Naive thymus-derived CD4-positive, alpha-beta T cell (primary cell): ENCODE data around the gene METTL26. TPM values are rescaled to one million over a fixed set of nuclear protein-coding genes. Genes with fewer than 3 reads are reported as not detected.
A peak's percentile ranks its signal among the peaks of the same experiment; 100 is the strongest.
"Not testable (repeated sequence)": the region's sequence is repeated elsewhere in the genome, so short reads cannot be mapped to it uniquely, and the experiment has no call there.

Source experiments
- ATAC-seq: fragments of 150-1000 bp; cut with Tn5 transposase; 2 replicates; pipeline ENCODE4 v1.10.0; 2021; ENCODE audit warnings: mild to moderate bottlenecking, moderate library complexity
- CTCF ChIA-PET: fragments of 350-600 bp; sonication (Branson Sonifier 250); formaldehyde crosslinking; loops from one replicate; lab custom pipeline; 2021; ENCODE audit warnings: antibody characterized with exemption; lab: Charles Lee
- POLR2A ChIA-PET: fragments of 350-600 bp; sonication (Branson Sonifier 250); formaldehyde crosslinking; loops from one replicate; lab custom pipeline; 2021; ENCODE audit warnings: antibody characterized with exemption, inconsistent platforms; lab: Charles Lee
- DNase-seq, 9 donors: peaks; one replicate each; pipeline versions ENCODE4 v3.0.0 to v3.0.0-alpha.2; 2020 to 2022; ENCODE audit warnings: mixed read lengths in 1 of 9
- H3K27ac ChIP-seq: one replicate; pipeline ENCODE4 v1.7.0; 2013; ENCODE audit warnings: mild to moderate bottlenecking, low read depth, low read length, moderate library complexity
- H3K27me3 ChIP-seq, 2 donors: one replicate each; pipeline ENCODE4 v1.7.0; 2013; ENCODE audit warnings: low read length in 2 of 2, mild to moderate bottlenecking in 2 of 2, moderate library complexity in 2 of 2; ENCODE audit not compliant: control insufficient read depth in 2 of 2, insufficient read depth in 2 of 2
- H3K36me3 ChIP-seq, 3 experiments: 1 replicate in 2 of 3; 2 replicates in 1 of 3; pipeline ENCODE4 v1.7.0; 2013; ENCODE audit warnings: low read length in 3 of 3, mild to moderate bottlenecking in 3 of 3, moderate library complexity in 1 of 3; ENCODE audit not compliant: insufficient read depth in 3 of 3, control insufficient read depth in 2 of 3
- H3K4me1 ChIP-seq, 2 donors: one replicate each; pipeline ENCODE4 v1.7.0; 2013; ENCODE audit warnings: low read length in 2 of 2, mild to moderate bottlenecking in 2 of 2, moderate library complexity in 1 of 2; ENCODE audit not compliant: control insufficient read depth in 2 of 2, insufficient read depth in 2 of 2
- H3K4me3 ChIP-seq: 2 replicates; pipeline ENCODE4 v1.7.0; 2013; ENCODE audit warnings: mild to moderate bottlenecking, low read length
- H3K9me3 ChIP-seq, 3 experiments: 1 replicate in 2 of 3; 2 replicates in 1 of 3; pipeline ENCODE4 v1.7.0; 2013; ENCODE audit warnings: low read length in 3 of 3; ENCODE audit not compliant: control insufficient read depth in 2 of 3
- H3K27ac Mint-ChIP-seq, 9 donors: one replicate each; pipeline ENCODE4 v1.8.0; 2020 to 2022; ENCODE audit warnings: mixed read lengths in 9 of 9, mild to moderate bottlenecking in 8 of 9, moderate library complexity in 5 of 9, inconsistent platforms in 2 of 9
- H3K27me3 Mint-ChIP-seq, 5 donors: one replicate each; pipeline ENCODE4 v1.8.0; 2021 to 2022; ENCODE audit warnings: mixed read lengths in 5 of 5, mild to moderate bottlenecking in 1 of 5
- H3K36me3 Mint-ChIP-seq, 5 donors: one replicate each; pipeline ENCODE4 v1.8.0; 2020 to 2022; ENCODE audit warnings: mixed read lengths in 5 of 5, mild to moderate bottlenecking in 3 of 5, inconsistent platforms in 1 of 5
- H3K4me1 Mint-ChIP-seq, 7 donors: one replicate each; pipeline ENCODE4 v1.8.0; 2020 to 2022; ENCODE audit warnings: mixed read lengths in 7 of 7, mild to moderate bottlenecking in 3 of 7, inconsistent platforms in 1 of 7
- H3K4me3 Mint-ChIP-seq, 10 donors: one replicate each; pipeline ENCODE4 v1.8.0; 2020 to 2022; ENCODE audit warnings: mild to moderate bottlenecking in 10 of 10, mixed read lengths in 10 of 10, moderate library complexity in 6 of 10, inconsistent platforms in 2 of 10
- H3K9me3 Mint-ChIP-seq, 11 donors: one replicate each; pipeline ENCODE4 v1.8.0; 2020 to 2022; ENCODE audit warnings: mixed read lengths in 11 of 11, mild to moderate bottlenecking in 4 of 11, inconsistent platforms in 1 of 11, moderate library complexity in 1 of 11
- intact Hi-C, 2 donors: fragments of 100-400 bp; cut with micrococcal nuclease; formaldehyde crosslinking; loops; one replicate each; pipeline ENCODE4 v1.15.1; 2023
- polyA plus RNA-seq, 2 donors: library from polyadenylated mRNA; unstranded; fragments of 300-500 nt; fragmentation: Illumina TruSeq; gene quantifications; one replicate each; pipeline ENCODE4 v1.2.3, GENCODE V29; 2021
- total RNA-seq, 6 experiments: library from RNA in 5 of 6; stranded (reverse) in 5 of 6; gene quantifications; 1 replicate in 5 of 6; 2 replicates in 1 of 6; pipeline ENCODE4 v1.2.3 and lab custom pipeline; 2021 to 2026

The METTL26 gene
- total and polyA plus RNA-seq, 7 experiments from 2014 or later, result 41.7 to 97.5 (median 70.7) TPM

DNA sequence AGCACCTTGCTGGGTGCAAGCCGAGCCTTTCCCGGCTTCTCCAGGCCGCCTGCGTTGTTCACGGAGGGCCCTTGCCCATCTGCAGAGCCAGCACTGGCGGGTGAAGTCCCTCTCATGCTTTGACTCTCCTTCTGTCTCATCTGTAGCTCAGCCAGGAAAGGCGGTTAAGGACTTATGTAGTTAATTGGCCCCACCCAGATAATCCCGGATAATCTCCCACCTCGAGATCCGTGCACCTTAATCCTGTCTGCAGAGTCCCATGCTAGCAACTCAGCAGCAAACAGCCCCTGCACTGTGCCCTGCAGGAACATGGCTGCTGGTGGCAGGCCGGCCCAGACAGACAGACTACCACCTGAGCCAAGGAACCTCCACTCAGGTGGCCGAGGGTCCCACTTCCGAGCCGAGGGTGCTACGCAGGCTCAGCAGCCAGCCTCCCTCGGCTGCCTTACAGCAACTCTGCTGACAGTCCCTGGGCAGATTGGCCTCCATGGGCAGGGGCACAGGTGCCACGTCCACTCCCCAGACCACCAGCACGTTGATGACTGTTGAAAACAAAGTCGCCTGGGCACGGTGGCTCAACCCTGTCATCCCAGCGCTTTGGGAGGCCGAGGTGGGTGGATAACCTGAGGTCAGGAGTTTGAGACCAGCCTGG is 29.3 kb downstream of the METTL26 start:
- DNase-seq, result no peak
- CTCF ChIA-PET, result no interaction called here
- ATAC-seq, result no peak
- no peak overlapping the region for H3K4me3 ChIP-seq
- intact Hi-C loops, result no loop called here
- H3K9me3 ChIP-seq, result peaks cover 0 to 4% (median 0%) of the 10 kb centered on the region in 3 experiments
- H3K27me3 ChIP-seq, result no peaks in the 10 kb centered on the region
- H3K4me3 Mint-ChIP-seq, result no peak overlapping the region
- peaks cover 6 to 26% (median 17%) of the 10 kb centered on the region in 7 donors for H3K4me1 Mint-ChIP-seq
- POLR2A ChIA-PET, result no interaction called here
- H3K36me3 Mint-ChIP-seq, result peaks cover 0 to 5% (median 0%) of the 10 kb centered on the region in 5 donors
- H3K27ac ChIP-seq, result no peak overlapping the region
- no peaks in the 10 kb centered on the region for H3K36me3 ChIP-seq
- H3K27ac Mint-ChIP-seq, result no peak overlapping the region
- H3K4me1 ChIP-seq, result no peaks in the 10 kb centered on the region
- H3K27me3 Mint-ChIP-seq, result no peaks in the 10 kb centered on the region
- H3K9me3 Mint-ChIP-seq, result no peaks in the 10 kb centered on the region

DNA sequence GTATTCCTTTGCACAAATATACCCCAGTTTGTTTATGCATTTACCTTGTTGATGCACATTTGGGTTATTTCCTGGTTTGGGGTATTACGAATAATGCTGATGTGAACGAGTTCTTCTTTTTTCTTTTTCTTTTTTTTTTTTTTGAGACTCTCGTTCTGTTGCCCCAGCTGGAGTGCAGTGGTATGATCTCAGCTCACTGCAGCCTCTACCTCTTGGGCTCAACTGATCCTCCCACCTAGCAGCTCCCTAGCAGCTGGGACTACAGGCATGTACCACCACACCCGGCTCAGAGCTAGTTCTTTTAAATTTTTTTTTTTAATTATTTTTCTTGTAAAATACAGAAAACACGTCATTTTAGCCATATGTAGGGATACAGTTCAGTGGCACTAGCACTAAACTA is 32.2 kb downstream of the METTL26 start:
- no peaks in the 10 kb centered on the region for H3K27me3 Mint-ChIP-seq
- ChIA-PET POLR2A (no interaction called here), CTCF (no interaction called here)
- Histone ChIP-seq H3K36me3 (no peaks in the 10 kb centered on the region), H3K9me3 (peaks cover 0 to 4% (median 0%) of the 10 kb centered on the region in 3 experiments), H3K4me3 (no peak overlapping the region), H3K27me3 (no peaks in the 10 kb centered on the region), H3K27ac (no peak overlapping the region), H3K4me1 (no peaks in the 10 kb centered on the region)
- peaks cover 3 to 24% (median 17%) of the 10 kb centered on the region in 7 donors for H3K4me1 Mint-ChIP-seq
- H3K4me3 Mint-ChIP-seq, result no peak overlapping the region
- no peak for ATAC-seq
- H3K27ac Mint-ChIP-seq, result no peak overlapping the region
- no peaks in the 10 kb centered on the region for H3K9me3 Mint-ChIP-seq
- H3K36me3 Mint-ChIP-seq, result peaks cover 0 to 10% (median 0%) of the 10 kb centered on the region in 5 donors
- intact Hi-C loops, result no loop called here
- no peak for DNase-seq

DNA sequence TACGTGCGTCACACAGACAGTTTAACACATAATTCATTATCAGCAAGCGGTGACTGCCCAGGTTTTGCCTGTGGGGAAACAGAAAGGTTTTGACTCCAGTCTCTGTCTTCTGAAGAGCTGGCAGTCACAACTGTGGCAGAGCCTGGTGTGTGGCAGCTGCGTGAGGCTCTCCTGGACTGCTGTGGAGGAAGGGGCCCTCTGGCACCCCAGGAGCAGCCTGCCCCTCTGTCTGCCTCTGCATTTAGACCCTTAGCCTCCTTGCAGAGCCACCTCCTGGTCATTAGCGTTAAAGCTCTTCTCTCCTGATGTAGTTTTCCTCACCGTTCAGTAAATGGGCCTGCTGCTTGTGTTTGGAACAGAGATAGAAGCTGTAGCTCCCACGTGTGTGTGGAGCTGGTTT is 35.3 kb downstream of the METTL26 start:
- CTCF ChIA-PET, result interaction anchor here (1.3 kb wide), 1 partner anchor 24 kb away, joined by 10 read pairs; no protein-coding TSS in a partner anchor
- H3K36me3 Mint-ChIP-seq, result peaks cover 0 to 14% (median 0%) of the 10 kb centered on the region in 5 donors
- DNase-seq, result no peak
- Histone ChIP-seq H3K27ac (no peak overlapping the region), H3K36me3 (peaks cover 0 to 10% (median 0%) of the 10 kb centered on the region in 3 experiments), H3K4me3 (no peak overlapping the region), H3K27me3 (no peaks in the 10 kb centered on the region), H3K4me1 (no peaks in the 10 kb centered on the region), H3K9me3 (peaks cover 0 to 4% (median 0%) of the 10 kb centered on the region in 3 experiments)
- intact Hi-C loops, result no loop called here
- H3K4me3 Mint-ChIP-seq, result no peak overlapping the region
- H3K4me1 Mint-ChIP-seq, result peaks cover 3 to 24% (median 18%) of the 10 kb centered on the region in 7 donors
- H3K27ac Mint-ChIP-seq, result no peak overlapping the region
- no peak for ATAC-seq
- POLR2A ChIA-PET, result interaction anchor here (0.7 kb wide), 1 partner anchor 35 kb away, joined by 4 read pairs; the partner anchor contains the start of gene METTL26
- H3K27me3 Mint-ChIP-seq, result no peaks in the 10 kb centered on the region
- no peaks in the 10 kb centered on the region for H3K9me3 Mint-ChIP-seq

DNA sequence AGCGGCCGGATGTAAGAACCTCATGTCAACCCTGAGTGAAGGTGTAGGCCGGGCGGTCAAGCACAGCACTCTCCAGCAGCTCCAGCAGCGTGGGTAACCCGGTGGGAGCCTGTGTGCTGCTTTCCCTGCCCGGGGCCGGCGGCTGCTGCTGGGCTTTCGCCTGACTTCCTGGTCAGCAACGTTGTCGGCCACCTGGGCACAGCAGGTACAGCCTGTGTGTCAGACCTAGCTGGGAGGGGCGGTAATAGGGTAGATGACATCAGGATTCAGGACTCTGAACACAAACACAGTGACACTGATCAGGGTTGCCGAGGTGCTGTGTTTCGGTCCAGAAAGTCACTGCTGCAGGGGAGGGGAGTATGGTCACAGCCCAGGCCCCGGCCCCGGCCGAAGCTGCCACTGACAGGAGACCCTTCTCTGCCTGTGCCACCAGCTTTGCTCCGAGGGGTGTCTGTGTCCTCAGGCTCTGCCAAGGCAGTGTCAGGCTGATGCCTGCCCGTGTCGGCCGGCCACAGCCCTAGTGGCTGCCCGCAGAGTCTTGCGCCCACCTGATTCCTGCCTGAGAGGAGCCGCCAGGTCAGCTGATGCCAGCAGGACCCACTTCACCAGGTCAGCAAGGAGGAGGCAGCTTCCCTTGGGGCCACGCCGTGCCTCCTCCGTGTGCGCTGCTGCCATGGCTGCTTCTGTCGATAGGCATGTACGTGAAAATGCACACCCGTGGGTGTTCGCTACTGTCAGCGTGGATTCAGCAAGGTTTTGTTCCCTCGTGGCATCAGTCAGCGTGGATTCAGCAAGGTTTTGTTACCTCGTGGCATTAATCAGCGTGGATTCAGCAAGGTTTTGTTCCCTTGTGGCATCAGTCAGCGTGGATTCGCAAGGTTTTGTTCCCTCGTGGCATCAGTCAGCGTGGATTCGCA is 37.0 kb downstream of the METTL26 start:
- H3K36me3 Mint-ChIP-seq, result peaks cover 0 to 12% (median 0%) of the 10 kb centered on the region in 5 donors
- peaks cover 3 to 31% (median 20%) of the 10 kb centered on the region in 7 donors for H3K4me1 Mint-ChIP-seq
- POLR2A ChIA-PET, result no interaction called here
- peak overlapping the region in 1 of 9 donors; percentile 56 for H3K27ac Mint-ChIP-seq
- no peak overlapping the region for H3K4me3 Mint-ChIP-seq
- DNase-seq, result no peak
- Histone ChIP-seq H3K27me3 (no peaks in the 10 kb centered on the region), H3K36me3 (peaks cover 0 to 13% (median 0%) of the 10 kb centered on the region in 3 experiments), H3K27ac (no peak overlapping the region), H3K4me3 (no peak overlapping the region), H3K9me3 (no peaks in the 10 kb centered on the region), H3K4me1 (no peaks in the 10 kb centered on the region)
- intact Hi-C loops, result no loop called here
- H3K9me3 Mint-ChIP-seq, result no peaks in the 10 kb centered on the region
- CTCF ChIA-PET, result no interaction called here
- no peak for ATAC-seq
- no peaks in the 10 kb centered on the region for H3K27me3 Mint-ChIP-seq

DNA sequence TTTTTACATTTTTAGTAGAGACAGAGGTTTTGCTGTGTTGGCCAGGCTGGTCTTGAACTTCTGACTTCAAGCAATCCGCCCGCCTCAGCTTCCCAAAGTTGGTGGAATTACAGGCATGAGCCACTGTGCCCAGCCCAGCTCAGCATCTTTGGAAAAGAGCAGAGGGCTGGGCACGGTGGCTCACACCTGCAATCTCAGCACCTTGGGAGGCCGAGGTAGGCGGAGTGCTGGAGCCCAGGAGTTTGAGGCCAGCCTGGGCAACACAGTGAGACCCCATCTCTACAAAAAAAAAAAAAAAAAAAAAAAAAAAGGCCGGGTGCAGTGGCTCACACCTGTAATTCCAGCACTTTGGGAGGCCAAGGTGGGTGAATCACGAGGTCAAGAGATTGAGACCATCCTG is 38.5 kb downstream of the METTL26 start:
- peaks cover 0 to 13% (median 0%) of the 10 kb centered on the region in 5 donors for H3K36me3 Mint-ChIP-seq
- H3K27ac ChIP-seq, POLR2A ChIA-PET, H3K4me3 Mint-ChIP-seq, ATAC-seq, H3K27ac Mint-ChIP-seq, H3K4me1 ChIP-seq, CTCF ChIA-PET, intact Hi-C loops, H3K9me3 Mint-ChIP-seq, H3K9me3 ChIP-seq, H3K4me3 ChIP-seq, H3K27me3 ChIP-seq, DNase-seq, H3K27me3 Mint-ChIP-seq: not testable (repeated sequence)
- H3K4me1 Mint-ChIP-seq, result peaks cover 4 to 28% (median 19%) of the 10 kb centered on the region in 7 donors
- peaks cover 0 to 16% (median 0%) of the 10 kb centered on the region in 3 experiments for H3K36me3 ChIP-seq

DNA sequence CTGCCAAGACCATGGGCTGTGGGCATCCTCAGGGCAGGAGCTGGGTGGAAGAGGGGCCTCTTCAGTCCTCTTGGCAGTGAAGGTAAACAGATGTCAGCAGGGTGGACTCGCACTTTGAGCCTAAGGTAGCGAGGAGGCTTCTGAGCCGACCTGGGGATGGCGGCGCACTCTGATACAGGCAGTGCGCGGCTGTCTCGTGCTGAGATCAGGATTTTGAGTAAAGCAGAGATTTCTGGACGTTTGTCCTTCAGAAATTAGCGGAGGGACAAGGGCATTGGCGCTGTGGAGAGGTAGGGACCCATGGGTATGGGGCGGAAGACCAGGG is 39.4 kb downstream of the METTL26 start:
- Mint-ChIP-seq H3K27ac (peak overlapping the region in 1 of 9 donors; percentile 41), H3K4me1 (peaks cover 6 to 35% (median 21%) of the 10 kb centered on the region in 7 donors), H3K36me3 (peaks cover 0 to 13% (median 0%) of the 10 kb centered on the region in 5 donors), H3K9me3 (no peaks in the 10 kb centered on the region), H3K27me3 (no peaks in the 10 kb centered on the region), H3K4me3 (no peak overlapping the region)
- ATAC-seq, result no peak
- Histone ChIP-seq H3K27ac (no peak overlapping the region), H3K4me3 (no peak overlapping the region), H3K36me3 (peaks cover 0 to 16% (median 0%) of the 10 kb centered on the region in 3 experiments), H3K4me1 (no peaks in the 10 kb centered on the region), H3K9me3 (no peaks in the 10 kb centered on the region), H3K27me3 (no peaks in the 10 kb centered on the region)
- intact Hi-C loops, result no loop called here
- CTCF ChIA-PET, result no interaction called here
- POLR2A ChIA-PET, result no interaction called here
- no peak for DNase-seq
